DOHH2 (cell line): ENCODE results near the gene CDKN1C.
A peak's percentile ranks its signal among the peaks of the same experiment; 100 is the strongest.

Experiments
- H3F3A ChIP-seq: fragments of 200-600 bp; sonication (generic), shearing (Covaris generic); 2 replicates; pipeline ENCODE4 v1.6.0; 2016; ENCODE audit warnings: antibody characterized with exemption, mild to moderate bottlenecking; ENCODE audit not compliant: control insufficient read depth, insufficient read depth
- H3K27ac ChIP-seq: fragments of 200-600 bp; sonication (generic); 2 replicates; pipeline ENCODE4 v1.5.1; 2014; ENCODE audit warnings: low read depth, mild to moderate bottlenecking, low read length, moderate library complexity
- H3K27me3 ChIP-seq: fragments of 200-600 bp; sonication (generic); 2 replicates; pipeline ENCODE4 v1.6.1; 2014; ENCODE audit warnings: mild to moderate bottlenecking, low read length, mixed read lengths; ENCODE audit not compliant: control insufficient read depth
- H3K36me3 ChIP-seq: fragments of 200-600 bp; sonication (generic); 2 replicates; pipeline ENCODE4 v1.6.1; 2014; ENCODE audit warnings: mild to moderate bottlenecking, low read length, moderate library complexity, mixed read lengths; ENCODE audit not compliant: control insufficient read depth
- H3K4me1 ChIP-seq: fragments of 200-600 bp; sonication (generic); 2 replicates; pipeline ENCODE4 v1.6.1; 2014; ENCODE audit warnings: mild to moderate bottlenecking, low read length, mixed read lengths; ENCODE audit not compliant: control insufficient read depth
- H3K4me2 ChIP-seq: fragments of 200-600 bp; sonication (generic); 2 replicates; pipeline ENCODE4 v1.6.0; 2014; ENCODE audit warnings: mild to moderate bottlenecking, low read length, moderate library complexity
- H3K4me3 ChIP-seq: fragments of 200-600 bp; sonication (generic); 2 replicates; pipeline ENCODE4 v1.5.1; 2014; ENCODE audit warnings: mild to moderate bottlenecking, low read length, mixed read lengths
- H3K79me2 ChIP-seq: fragments of 200-600 bp; sonication (generic); 2 replicates; pipeline ENCODE4 v1.6.1; 2014; ENCODE audit warnings: mild to moderate bottlenecking, low read length, mixed read lengths; ENCODE audit not compliant: control insufficient read depth
- H3K9me2 ChIP-seq: fragments of 200-600 bp; sonication (generic); replicated peaks from 2 replicates; pipeline ENCODE4 v1.6.1; 2014; ENCODE audit warnings: mild to moderate bottlenecking, low read length, mixed read lengths; ENCODE audit not compliant: control insufficient read depth
- H3K9me3 ChIP-seq: fragments of 200-600 bp; sonication (generic); 2 replicates; pipeline ENCODE4 v1.6.1; 2014; ENCODE audit warnings: antibody characterized with exemption, low read length, mixed read lengths; ENCODE audit not compliant: control insufficient read depth, insufficient read depth
- H4K20me1 ChIP-seq: fragments of 200-600 bp; sonication (generic); 2 replicates; pipeline ENCODE4 v1.6.0; 2014; ENCODE audit warnings: low read depth, mild to moderate bottlenecking, antibody characterized with exemption, low read length, moderate library complexity; ENCODE audit not compliant: control insufficient read depth, insufficient read depth
- EZH2phosphoT487 ChIP-seq: fragments of 200-600 bp; sonication (generic); IDR thresholded peaks from 2 replicates; pipeline ENCODE4 v1.6.1; 2017; ENCODE audit warnings: borderline replicate concordance, mild to moderate bottlenecking, antibody characterized with exemption, low read length, moderate library complexity, mixed read lengths
- TF ChIP-seq, protein P1 (sequence below): fragments of 200-600 bp; sonication (generic); IDR thresholded peaks from one replicate; pipeline ENCODE4 v1.5.1; 2014; ENCODE audit warnings: antibody characterized with exemption, mild to moderate bottlenecking, low read depth, low read length; ENCODE audit not compliant: poor library complexity, severe bottlenecking

Gene CDKN1C

DNA sequence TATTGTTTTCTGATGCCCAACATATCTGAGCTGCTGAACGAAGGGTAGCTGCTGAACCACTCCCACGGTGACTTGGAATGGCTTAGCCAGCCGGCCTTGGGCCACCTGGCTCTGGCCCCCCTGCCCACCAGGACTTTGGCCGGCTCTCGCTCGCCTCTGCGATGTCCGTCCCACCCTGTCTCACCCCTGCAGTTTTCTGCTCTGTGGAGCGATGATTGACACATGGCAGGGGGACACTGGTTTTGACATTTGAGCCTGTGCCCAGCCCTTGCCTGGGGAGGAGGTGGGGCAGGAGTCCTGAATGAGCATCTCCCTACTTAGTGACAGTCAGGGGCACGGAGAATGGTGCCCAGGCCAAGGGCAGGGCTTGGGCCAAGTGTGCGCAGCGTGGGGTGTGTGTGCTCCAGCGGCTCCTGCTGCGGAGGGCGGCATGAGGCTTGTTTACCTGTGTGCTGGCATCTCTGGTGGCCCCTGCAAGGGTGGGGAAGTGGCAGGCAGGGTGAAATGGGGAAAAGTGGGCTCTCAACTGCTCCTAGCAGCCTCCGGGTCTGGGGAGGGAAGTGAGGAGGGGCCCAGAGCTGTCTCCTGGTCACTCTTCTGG lies 15.7 kb upstream of the CDKN1C start:
- H3K27ac ChIP-seq, result no peak overlapping the region
- H3K27me3 ChIP-seq, result 0 out of 2 replicates have a peak, but pooled peaks cover 7% of the 10 kb centered on the region
- H4K20me1 ChIP-seq, result no peaks in the 10 kb centered on the region
- H3F3A ChIP-seq, result no peaks in the 10 kb centered on the region
- H3K9me2 ChIP-seq, result no peaks in the 10 kb centered on the region
- H3K36me3 ChIP-seq, result no peaks in the 10 kb centered on the region
- no peak for TF ChIP-seq EZH2phosphoT487
- TF ChIP-seq, protein P1, sequence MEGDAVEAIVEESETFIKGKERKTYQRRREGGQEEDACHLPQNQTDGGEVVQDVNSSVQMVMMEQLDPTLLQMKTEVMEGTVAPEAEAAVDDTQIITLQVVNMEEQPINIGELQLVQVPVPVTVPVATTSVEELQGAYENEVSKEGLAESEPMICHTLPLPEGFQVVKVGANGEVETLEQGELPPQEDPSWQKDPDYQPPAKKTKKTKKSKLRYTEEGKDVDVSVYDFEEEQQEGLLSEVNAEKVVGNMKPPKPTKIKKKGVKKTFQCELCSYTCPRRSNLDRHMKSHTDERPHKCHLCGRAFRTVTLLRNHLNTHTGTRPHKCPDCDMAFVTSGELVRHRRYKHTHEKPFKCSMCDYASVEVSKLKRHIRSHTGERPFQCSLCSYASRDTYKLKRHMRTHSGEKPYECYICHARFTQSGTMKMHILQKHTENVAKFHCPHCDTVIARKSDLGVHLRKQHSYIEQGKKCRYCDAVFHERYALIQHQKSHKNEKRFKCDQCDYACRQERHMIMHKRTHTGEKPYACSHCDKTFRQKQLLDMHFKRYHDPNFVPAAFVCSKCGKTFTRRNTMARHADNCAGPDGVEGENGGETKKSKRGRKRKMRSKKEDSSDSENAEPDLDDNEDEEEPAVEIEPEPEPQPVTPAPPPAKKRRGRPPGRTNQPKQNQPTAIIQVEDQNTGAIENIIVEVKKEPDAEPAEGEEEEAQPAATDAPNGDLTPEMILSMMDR, result no peak
- H3K9me3 ChIP-seq, result no peaks in the 10 kb centered on the region
- H3K4me2 ChIP-seq, result peak overlapping the region; percentile 98
- no peaks in the 10 kb centered on the region for H3K79me2 ChIP-seq
- peak overlapping the region; percentile 90 for H3K4me3 ChIP-seq
- peaks cover 14% of the 10 kb centered on the region for H3K4me1 ChIP-seq

DNA sequence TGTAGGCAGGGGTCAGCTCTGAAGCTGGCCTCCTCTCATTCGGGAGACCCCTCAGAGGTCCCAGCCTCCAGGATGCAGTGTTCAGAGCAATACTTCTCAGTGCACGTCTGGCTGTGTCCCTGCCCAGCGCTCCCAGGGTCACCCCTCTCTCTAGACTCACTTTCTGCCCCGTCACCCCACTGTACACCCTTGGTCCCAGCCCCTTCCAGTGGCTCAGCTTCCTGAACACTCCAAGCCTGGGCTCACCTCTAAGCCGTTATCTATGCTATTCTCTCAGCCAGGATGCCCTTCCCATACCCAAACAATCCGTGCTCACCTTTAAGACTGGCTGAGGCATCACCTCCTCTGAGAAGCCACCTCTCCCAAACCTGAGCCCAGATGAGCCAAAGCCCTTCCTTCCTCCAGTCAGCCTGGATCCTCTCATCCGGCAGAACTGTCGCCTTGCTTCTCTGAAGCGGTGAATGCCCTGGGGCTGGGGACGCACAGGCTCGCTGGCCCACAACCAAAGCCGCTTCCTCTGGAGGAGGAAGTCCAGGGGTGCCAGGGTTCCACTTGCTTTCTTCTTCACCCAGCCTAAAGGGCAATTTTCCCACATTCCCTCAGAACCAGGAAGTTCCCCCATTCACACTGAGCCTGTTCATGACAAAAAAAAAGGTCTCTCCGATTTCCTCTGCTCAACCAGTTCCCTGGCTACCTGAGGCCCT lies 13.7 kb upstream of the CDKN1C start:
- no peaks in the 10 kb centered on the region for H3F3A ChIP-seq
- H3K4me3 ChIP-seq, result no peak overlapping the region
- no peaks in the 10 kb centered on the region for H3K9me3 ChIP-seq
- no peaks in the 10 kb centered on the region for H3K9me2 ChIP-seq
- no peaks in the 10 kb centered on the region for H3K36me3 ChIP-seq
- no peaks in the 10 kb centered on the region for H4K20me1 ChIP-seq
- no peak overlapping the region for H3K4me2 ChIP-seq
- TF ChIP-seq EZH2phosphoT487, result no peak
- TF ChIP-seq, protein P1, result no peak
- H3K4me1 ChIP-seq, result peaks cover 14% of the 10 kb centered on the region
- H3K27me3 ChIP-seq, result 0 out of 2 replicates have a peak, but pooled peaks cover 7% of the 10 kb centered on the region
- no peak overlapping the region for H3K27ac ChIP-seq
- no peaks in the 10 kb centered on the region for H3K79me2 ChIP-seq

DNA sequence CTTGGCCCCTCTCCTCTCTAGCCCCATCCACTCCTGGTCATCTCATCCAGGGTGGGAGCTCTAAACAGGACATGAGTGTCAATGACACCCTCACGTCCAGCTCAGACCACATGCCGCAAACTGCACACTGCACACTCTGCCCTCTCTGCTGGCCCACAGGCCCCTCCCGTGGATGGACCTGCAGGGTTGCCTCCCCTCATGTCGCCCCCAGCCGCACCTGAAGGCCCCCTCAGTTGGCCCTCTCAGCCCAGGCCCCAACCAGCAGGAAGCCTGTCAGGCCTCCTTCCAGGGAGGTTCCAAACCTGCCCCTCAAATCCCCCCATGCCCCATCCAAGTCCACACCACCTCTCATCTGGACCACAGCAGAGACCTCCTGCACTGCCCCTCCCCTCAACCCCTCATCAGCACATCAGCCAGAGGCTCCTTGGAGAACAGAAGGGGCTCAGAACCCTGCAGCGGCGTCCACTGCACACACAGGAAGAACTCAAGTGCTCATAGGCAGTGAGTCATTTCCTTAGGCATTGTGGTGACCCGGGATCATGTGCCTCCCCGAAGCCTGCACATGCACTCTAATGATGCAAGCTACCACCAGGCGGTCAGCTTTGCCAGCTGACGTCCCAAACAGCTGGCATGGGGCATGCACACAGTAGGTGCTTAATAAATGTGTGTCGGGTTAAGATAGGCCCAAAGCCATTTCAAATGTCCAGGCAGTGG lies 12.9 kb upstream of the CDKN1C start:
- no peak overlapping the region for H3K27ac ChIP-seq
- no peaks in the 10 kb centered on the region for H3K9me3 ChIP-seq
- H3K4me2 ChIP-seq, result no peak overlapping the region
- H3K36me3 ChIP-seq, result no peaks in the 10 kb centered on the region
- no peak for TF ChIP-seq EZH2phosphoT487
- TF ChIP-seq, protein P1, result no peak
- H3K79me2 ChIP-seq, result no peaks in the 10 kb centered on the region
- H3F3A ChIP-seq, result no peaks in the 10 kb centered on the region
- H4K20me1 ChIP-seq, result no peaks in the 10 kb centered on the region
- 0 out of 2 replicates have a peak, but pooled peaks cover 7% of the 10 kb centered on the region for H3K27me3 ChIP-seq
- peaks cover 14% of the 10 kb centered on the region for H3K4me1 ChIP-seq
- no peaks in the 10 kb centered on the region for H3K9me2 ChIP-seq
- no peak overlapping the region for H3K4me3 ChIP-seq
